ENCODE results near the gene RAB4B.
"Not testable (repeated sequence)": the region's sequence is repeated elsewhere in the genome, so short reads cannot be mapped to it uniquely, and the experiment has no call there.

The RAB4B gene

DNA sequence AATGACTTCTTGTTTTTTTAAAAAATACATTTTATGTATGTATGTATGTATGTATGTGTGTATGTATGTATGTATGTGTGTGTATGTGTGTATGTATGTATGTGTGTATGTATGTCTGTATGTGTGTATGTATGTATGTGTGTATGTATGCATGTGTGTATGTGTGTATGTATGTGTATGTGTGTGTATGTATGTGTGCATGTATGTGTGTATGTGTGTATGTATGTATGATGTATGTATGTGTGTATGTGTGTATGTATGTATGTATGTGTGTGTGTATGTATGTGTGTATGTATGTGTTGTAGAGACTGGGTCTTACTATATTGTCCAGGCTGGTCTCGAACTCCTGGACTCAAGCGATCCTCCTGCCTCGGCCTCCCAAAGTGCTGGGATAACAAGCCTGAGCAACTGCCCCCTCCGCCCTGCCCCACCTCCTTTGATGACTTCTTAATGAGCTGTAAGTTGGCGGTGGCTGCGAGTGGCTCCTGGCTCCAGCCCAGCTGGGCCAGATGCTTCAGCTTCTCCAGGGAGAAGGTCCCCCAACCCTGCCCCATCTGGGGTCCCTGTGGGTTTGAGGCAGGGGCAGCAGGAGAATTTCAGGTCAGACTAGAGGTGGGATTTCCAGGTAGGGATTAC lies 47.5 kb downstream of the RAB4B start:
- DNase-seq: not testable (repeated sequence)

DNA sequence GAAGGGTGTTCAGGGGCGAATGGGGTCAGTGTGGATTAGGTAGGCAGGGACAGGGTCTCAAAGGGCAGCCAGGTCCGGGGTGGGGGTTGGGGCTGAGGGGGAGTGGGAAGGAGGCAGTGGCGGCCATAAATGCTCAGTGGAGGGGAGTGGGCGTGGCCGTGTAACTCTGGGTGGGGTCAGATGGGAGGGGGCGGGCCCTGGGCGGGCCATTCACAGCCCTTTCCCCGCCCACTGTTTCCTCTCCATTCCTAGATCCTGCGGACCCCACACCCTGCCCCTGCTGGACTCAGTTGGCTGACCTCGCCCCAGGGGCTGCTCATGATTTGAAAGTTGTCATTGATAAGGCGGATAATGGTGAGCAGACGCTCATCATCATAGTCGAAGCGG lies 48.3 kb downstream of the RAB4B start:
- not testable (repeated sequence) for DNase-seq

DNA sequence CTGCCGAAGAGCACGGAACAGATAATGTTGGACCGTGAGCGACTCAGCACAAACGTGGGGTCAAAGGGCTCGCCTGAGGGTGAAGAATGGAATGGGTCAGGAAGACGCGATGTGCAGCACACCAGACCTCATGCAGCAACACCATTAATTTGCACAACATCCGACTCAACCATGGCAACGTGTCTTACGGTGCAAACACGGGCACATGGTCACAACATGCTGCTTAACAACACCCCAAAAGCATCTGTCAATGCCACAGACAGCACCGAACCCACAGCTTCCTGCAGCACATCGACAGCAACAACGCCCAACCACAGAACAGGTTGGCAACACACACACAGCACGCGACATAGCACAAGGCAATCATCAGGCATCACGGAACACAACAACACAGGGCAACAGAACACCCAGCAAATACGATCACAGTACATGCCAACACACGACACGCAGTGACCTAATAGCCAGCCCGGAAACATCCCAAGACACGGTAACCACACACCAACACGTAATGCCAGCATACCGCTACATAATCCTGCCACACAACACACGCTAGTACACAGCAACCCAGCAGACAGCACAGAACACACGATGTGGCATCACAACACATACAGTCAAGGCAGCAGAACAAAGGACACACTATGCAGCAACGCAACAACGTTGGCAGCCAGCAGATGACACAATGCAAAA lies 48.8 kb downstream of the RAB4B start:
- not testable (repeated sequence) for DNase-seq

DNA sequence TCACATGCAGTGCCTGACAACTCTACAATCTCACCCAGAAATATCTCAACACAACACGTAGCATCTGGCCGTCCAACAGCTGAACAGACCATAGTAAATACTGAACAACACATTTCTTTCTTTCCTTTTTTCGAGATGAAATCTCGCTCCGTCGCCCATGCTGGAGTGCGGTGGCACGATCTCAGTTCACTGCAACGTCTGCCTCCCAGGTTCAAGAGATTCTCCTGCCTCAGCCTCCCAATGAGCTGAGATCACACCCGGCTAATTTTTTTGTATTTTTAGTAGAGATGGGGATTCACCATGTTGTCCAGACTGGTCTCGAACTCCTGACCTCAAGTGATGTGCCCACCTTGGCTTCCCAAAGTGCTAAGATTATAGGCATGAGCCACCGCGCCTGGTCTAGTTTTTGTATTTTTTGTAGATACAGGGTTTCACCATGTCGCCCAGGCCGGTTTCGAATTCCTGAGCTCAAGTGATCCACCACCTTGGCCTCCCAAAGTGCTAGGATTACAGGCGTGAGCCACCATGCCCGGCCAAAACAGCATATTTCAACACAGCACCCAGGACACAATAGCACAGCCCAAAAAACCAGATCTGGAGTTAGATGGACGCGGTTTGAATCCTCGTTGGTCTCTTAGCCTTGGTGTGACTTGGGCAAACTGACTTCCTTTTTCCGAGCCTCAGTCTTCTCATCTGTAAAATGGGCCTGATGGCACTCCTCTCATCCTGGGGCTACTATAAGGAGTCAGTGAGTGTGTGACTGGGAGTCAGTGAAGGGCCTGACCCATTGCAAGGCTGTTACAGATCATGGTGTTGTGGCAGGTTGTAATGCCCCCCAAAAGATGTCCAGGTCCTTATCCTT lies 49.6 kb downstream of the RAB4B start:
- DNase-seq: no peak

DNA sequence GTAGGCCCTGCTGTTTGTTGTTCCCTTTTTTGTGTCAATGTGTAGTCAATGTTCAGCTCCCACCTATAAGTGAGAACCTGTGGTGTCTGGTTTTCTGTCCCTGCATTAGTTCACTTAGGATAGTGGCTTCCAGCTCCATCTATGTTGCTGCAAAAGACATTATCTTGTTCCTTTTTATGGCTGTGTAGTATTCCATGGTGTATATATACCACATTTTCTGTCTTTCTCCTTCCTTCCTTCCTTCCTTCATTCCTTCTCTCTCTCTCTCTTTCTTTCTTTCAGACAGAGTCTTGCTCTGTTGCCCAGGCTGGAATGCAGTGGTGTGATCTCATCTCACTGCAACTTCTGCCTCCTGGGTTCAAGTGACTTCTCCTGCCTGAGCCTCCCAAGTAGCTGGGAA lies 51.2 kb downstream of the RAB4B start:
- DNase-seq: no peak

DNA sequence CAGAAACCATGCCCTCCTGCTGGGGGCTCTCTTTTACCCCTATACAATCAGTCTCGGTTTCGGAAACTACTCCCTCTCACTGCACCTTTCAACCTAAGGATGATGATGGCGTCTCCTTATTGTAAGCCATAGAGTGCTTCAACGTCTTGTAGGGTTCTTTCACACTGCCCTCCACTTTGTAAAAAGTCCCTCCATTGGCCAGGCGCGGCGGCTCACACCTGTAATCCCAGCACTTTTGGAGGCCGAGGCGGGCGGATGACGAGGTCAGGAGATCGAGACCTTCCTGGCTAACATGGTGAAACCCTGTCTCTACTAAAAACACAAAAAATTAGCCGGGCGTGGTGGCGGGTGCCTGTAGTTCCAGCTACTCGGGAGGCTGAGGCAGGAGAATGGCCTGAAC lies 52.7 kb downstream of the RAB4B start:
- not testable (repeated sequence) for DNase-seq

DNA sequence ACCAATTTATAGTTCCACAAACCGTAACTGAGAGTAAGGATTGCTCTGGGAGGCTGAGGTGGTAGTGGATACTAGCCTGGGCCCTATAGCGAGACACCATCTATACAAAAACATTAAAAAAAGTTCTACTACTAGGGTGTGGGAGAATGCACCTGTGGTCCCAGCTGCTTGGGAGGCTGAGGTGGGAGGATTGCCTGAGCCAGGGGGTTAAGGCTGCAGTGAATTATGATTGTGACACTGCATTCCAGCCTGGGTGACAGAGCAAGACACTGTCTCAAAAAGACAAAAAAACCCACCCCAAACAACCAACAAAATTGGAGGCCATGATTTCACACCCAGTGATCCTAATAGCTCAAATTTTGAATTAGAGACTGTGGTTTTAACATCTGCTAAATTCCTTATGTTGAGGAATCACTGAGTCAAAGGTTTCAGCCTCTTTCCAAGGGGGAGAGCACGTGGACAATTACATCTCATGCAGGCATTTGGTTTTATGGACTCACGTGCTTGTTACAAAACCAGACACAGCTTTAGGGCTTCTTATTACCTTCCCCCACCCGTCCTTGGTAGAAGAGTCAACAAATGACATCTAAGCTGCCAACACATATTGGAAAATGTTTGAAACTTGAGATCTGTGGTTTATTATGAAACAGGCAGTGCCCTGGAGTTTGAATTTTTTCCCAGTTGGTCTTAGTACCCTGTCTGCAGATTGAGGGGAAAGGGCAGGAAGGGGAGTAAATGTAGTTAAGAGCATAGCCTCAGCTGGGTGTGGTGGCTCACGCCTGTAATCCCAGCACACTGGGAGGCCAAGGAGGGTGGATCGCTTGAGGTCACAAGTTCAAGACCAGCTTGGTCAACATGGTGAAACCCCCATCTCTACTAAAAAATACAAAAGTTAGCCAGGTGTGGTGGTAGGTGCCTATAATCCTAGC lies 53.7 kb downstream of the RAB4B start:
- DNase-seq: peak; percentile 97

DNA sequence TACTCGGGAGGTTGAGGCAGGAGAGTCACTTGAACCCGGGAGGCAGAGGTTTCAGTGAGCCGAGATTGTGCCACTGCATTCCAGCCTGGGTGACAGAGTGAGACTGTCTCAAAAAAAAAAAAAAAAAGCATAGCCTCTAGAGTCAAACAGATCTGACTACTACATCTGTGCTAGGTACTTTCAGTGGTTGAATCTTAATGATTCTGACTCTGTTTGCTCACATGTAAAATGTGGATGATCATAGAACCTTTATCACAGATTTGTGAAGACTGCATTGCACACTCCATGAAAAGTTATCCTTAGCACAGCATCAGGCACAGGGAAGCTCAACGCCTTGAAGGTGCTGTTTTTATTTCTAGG lies 54.4 kb downstream of the RAB4B start:
- DNase-seq: not testable (repeated sequence)

DNA sequence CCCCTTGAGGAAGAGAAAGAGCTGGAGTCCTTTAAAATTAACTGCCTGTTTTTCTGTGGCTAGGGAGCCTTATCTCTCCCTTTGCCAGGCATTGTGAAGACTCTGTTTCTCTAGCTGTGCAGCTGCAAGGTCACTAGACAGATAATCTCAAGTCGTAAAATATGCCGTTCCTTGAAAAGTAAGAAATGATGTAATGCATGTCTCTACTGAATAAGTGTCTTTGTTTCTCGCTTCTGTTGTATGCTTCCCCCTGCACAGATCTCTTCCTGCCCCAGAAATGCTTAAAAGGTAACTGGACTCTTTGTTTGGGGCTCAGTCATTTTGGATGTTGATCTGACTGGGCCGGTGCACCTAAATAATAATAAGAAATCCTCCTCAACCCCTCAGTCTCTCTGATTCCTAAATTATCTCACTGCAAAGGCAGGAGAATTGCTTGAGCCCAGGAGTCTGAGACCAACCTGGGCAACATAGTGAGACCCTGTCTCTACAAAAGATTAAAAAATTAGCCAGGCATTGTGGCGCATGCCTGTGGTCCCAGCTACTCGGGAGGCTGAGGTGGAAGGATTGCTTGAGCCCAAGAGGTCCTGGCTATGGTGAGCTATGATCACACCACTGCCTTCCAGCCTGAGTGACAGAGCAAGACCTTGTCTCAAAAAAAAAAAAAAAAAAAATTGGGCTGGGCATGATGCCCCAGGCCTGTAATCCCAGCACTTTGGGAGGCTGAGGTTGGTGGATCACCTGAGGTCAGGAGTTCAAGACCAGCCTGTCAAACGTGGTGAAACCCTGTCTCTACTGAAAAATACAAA lies 55.9 kb downstream of the RAB4B start:
- DNase-seq: not testable (repeated sequence)

DNA sequence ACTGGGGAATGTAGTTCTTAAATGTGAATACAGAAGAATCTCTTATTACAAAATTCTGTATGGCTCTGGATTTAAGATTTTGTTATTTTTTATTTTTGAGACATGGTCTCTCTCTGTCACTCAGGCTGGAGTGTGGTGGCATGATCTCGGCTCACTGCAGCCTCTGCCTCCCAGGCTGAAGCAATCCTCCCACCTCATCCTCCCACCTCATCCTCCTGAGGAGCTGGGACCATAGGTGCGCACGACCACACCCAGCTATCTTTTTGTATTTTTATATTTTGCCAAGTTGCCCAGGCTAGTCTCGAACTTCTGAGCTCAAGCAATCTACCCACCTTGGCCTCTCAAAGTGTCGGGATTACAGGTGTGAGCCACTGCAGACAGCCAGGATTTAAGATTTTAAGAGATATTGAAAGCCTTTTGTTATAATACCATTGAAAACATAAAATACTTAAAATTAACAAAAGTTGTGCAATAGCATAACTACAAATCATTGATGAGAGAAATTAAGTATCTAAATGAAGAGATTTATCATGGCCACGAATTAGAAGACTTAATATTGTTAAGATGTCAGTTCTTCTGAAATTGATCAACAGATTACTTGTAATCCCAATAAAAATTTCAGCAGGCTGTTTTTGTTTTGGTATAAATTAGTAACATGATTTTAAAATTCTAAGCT lies 58.8 kb downstream of the RAB4B start:
- DNase-seq: no peak

DNA sequence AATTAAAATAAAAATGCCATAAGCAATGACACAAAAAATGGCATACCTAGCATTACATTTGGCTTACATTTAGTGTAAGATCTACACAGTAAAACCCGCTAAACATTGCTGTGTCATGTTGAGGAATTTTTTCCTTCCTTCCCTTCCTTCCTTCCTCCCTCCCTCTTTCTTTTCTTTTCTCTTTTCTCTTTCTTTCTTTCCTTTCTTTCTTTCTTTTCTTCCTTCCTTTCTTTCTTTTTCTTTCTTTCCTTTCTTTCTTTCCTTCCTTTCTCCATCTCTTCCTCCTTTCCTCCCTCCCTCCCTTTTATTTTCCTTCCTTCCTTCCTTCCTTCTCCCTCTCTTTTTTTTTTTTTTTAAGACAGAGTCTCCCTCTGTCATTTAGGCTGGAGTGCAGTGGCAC lies 60.4 kb downstream of the RAB4B start:
- DNase-seq: not testable (repeated sequence)

DNA sequence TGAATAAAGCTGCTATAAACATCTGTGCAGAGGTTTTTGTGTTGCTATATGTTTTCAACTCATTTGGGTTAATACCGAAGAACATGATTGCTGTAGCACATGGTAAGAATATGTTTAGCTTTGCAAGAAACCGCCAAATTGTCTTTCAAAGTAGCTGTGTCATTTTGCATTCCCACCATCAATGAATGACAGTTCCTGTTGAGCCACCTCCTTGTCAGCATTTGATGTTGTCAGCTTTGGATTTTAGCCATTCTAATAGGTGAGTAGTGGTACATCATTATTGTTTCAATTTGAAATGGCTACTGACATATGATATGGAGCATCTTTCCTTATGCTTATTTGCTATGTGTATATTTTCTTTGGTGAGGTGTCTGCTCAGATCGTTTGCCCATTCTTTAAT lies 64.0 kb downstream of the RAB4B start:
- DNase-seq: not testable (repeated sequence)

DNA sequence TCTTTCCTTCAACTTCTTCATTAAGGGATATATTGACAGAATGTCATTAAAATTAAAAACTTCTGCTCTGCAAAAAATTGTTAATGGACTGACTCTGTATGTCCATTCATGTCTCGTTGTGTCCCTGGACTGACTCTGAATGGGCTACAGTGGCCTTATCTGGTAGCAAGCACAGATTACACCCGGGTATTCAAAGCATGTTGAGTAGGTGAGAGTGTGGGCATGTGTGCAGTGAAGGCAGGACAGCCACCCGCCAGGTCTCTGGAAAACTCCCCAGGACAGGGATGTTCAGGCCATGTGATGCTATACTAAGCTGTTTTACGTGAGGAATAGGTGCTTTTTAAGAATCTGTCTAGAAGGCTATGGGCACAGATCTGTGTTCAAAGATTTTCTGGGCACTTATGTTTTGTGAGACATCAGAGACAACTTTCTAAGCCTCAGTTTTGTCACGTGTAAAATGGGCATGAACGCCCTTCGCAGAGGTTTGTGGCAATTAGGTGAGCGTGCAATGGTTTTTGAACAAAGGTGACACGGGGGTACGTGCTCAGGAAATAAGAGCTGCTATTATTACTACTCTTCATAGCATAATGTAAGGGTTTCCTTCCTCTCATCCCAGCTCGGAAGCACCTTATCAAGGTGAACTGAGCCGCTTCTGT lies 65.1 kb downstream of the RAB4B start:
- DNase-seq: not testable (repeated sequence)

DNA sequence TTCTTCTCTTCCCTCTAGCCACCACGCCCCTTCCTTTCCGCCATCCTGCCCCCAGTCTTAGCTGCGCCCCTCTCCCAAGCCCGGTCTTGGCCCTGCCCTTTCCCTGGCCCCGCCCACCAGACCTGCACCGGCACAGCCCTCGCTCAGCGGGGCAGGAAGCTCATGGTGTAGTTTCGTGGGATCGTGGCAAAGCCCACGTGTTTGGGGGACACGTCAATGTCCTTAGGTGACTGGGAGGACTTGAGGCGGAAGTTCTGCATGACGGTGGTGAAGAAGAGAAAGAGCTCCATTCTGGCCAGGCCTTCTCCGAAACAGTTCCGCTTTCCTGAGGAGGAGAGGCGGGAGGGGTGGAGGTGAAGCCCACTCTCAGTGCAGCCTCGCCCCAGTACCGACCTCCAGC lies 65.6 kb downstream of the RAB4B start:
- DNase-seq: not testable (repeated sequence)

Measured in fibroblast of skin of right quadriceps (primary cell).